ENCODE results near the gene CZIB. TPM values are rescaled to one million over a fixed set of nuclear protein-coding genes. Genes with fewer than 3 reads are reported as not detected.

The CZIB gene
- total and polyA plus RNA-seq, 2 of the 8 experiments (the other 6 are each of a cell fraction or from before 2014, with no cell fraction given) = 46.5 to 48.0 TPM

DNA sequence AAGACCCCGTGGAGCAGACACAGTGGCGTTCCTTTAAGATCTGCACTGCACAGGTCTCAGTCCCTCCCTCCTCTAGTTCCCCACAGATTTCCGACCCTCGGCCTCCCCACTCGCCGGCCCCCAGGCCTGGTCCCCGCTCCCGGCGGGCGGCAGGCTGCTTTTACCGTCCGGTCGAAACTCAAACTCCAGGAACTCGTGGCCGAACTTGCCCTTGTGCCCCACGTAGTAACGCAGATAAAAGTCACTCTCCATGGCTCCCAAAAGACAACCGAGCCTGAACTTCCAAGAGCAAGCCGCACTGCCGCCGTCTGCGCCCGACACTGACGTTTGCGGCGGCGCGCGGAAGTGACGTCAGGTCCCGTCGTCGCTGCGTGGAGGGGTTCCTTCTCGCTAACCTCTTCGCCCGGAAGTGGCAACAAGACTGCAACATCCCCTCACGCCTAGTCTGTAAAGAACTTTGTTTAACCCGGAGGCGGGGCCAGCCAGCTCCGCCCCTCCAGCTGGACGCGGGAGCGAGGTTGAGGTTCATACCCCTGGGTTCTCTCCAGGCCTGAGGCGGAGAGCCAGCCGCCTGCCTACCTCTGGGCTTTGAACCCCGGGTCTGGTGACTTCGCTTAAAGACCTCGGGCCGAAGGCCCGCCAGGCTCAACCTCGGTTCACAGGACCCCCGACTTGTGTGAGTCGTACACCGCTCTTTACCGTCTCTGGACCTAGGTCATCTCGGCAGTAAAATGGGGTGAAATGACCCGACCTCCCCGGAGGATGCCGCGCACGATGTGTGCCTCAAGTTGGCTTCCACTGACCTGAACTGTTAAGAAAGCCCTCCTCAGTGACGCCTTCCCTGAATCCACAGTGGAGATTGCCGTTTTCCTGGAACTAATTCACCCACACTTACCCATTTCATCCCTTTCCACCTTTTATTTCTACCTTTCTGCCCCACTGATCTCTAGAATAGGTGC is 18.0 kb upstream of the CZIB start, which contains the start of gene MAGOH (continued):
- TF ChIP-seq, protein P1, sequence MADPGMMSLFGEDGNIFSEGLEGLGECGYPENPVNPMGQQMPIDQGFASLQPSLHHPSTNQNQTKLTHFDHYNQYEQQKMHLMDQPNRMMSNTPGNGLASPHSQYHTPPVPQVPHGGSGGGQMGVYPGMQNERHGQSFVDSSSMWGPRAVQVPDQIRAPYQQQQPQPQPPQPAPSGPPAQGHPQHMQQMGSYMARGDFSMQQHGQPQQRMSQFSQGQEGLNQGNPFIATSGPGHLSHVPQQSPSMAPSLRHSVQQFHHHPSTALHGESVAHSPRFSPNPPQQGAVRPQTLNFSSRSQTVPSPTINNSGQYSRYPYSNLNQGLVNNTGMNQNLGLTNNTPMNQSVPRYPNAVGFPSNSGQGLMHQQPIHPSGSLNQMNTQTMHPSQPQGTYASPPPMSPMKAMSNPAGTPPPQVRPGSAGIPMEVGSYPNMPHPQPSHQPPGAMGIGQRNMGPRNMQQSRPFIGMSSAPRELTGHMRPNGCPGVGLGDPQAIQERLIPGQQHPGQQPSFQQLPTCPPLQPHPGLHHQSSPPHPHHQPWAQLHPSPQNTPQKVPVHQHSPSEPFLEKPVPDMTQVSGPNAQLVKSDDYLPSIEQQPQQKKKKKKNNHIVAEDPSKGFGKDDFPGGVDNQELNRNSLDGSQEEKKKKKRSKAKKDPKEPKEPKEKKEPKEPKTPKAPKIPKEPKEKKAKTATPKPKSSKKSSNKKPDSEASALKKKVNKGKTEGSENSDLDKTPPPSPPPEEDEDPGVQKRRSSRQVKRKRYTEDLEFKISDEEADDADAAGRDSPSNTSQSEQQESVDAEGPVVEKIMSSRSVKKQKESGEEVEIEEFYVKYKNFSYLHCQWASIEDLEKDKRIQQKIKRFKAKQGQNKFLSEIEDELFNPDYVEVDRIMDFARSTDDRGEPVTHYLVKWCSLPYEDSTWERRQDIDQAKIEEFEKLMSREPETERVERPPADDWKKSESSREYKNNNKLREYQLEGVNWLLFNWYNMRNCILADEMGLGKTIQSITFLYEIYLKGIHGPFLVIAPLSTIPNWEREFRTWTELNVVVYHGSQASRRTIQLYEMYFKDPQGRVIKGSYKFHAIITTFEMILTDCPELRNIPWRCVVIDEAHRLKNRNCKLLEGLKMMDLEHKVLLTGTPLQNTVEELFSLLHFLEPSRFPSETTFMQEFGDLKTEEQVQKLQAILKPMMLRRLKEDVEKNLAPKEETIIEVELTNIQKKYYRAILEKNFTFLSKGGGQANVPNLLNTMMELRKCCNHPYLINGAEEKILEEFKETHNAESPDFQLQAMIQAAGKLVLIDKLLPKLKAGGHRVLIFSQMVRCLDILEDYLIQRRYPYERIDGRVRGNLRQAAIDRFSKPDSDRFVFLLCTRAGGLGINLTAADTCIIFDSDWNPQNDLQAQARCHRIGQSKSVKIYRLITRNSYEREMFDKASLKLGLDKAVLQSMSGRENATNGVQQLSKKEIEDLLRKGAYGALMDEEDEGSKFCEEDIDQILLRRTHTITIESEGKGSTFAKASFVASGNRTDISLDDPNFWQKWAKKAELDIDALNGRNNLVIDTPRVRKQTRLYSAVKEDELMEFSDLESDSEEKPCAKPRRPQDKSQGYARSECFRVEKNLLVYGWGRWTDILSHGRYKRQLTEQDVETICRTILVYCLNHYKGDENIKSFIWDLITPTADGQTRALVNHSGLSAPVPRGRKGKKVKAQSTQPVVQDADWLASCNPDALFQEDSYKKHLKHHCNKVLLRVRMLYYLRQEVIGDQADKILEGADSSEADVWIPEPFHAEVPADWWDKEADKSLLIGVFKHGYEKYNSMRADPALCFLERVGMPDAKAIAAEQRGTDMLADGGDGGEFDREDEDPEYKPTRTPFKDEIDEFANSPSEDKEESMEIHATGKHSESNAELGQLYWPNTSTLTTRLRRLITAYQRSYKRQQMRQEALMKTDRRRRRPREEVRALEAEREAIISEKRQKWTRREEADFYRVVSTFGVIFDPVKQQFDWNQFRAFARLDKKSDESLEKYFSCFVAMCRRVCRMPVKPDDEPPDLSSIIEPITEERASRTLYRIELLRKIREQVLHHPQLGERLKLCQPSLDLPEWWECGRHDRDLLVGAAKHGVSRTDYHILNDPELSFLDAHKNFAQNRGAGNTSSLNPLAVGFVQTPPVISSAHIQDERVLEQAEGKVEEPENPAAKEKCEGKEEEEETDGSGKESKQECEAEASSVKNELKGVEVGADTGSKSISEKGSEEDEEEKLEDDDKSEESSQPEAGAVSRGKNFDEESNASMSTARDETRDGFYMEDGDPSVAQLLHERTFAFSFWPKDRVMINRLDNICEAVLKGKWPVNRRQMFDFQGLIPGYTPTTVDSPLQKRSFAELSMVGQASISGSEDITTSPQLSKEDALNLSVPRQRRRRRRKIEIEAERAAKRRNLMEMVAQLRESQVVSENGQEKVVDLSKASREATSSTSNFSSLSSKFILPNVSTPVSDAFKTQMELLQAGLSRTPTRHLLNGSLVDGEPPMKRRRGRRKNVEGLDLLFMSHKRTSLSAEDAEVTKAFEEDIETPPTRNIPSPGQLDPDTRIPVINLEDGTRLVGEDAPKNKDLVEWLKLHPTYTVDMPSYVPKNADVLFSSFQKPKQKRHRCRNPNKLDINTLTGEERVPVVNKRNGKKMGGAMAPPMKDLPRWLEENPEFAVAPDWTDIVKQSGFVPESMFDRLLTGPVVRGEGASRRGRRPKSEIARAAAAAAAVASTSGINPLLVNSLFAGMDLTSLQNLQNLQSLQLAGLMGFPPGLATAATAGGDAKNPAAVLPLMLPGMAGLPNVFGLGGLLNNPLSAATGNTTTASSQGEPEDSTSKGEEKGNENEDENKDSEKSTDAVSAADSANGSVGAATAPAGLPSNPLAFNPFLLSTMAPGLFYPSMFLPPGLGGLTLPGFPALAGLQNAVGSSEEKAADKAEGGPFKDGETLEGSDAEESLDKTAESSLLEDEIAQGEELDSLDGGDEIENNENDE (IDR thresholded peaks at IDR 0.05; ENCODE audit: insufficient replicate concordance, low read length) = no peak
- TF ChIP-seq, protein P2, sequence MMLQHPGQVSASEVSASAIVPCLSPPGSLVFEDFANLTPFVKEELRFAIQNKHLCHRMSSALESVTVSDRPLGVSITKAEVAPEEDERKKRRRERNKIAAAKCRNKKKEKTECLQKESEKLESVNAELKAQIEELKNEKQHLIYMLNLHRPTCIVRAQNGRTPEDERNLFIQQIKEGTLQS (IDR thresholded peaks at IDR 0.05; ENCODE audit: insufficient read depth, low read depth, low read length) = peak; percentile 93
- TF ChIP-seq KDM1A (IDR thresholded peaks at IDR 0.05; ENCODE audit: borderline replicate concordance, low read length) = no peak
- no peak for TF ChIP-seq ZNF274 (IDR thresholded peaks at IDR 0.05; ENCODE audit: borderline replicate concordance, extremely low read depth, low read length)
- no peak for TF ChIP-seq CHD1 (IDR thresholded peaks at IDR 0.05; ENCODE audit: low read depth, low read length)
- peak; percentile 90 for TF ChIP-seq GABPA (IDR thresholded peaks at IDR 0.05; ENCODE audit: borderline replicate concordance, insufficient read depth, low read length)
- peak; percentile 89 for TF ChIP-seq SRF (IDR thresholded peaks at IDR 0.05; ENCODE audit: low read depth, low read length)
